Right atrium auricular region (tissue), 2 donors: ENCODE results near the gene TRMT1. TPM values are rescaled to one million over a fixed set of nuclear protein-coding genes. Genes with fewer than 3 reads are reported as not detected.

Source experiments
- DNase-seq: peaks from one replicate; pipeline ENCODE4 v3.0.0-alpha.2; 2019; ENCODE audit warnings: low spot score
- H3K27ac ChIP-seq, 2 donors: fragments of 200-600 bp; sonication (generic); 1 replicate in 1 of 2; 2 replicates in 1 of 2; pipeline ENCODE4 v1.5.1; 2016 to 2019
- H3K27me3 ChIP-seq, 2 donors: fragments of 200-600 bp; sonication (generic); one replicate each; pipeline versions ENCODE4 v1.5.1 to v1.6.0; 2017 to 2019
- H3K36me3 ChIP-seq: fragments of 200-600 bp; sonication (generic); one replicate; pipeline ENCODE4 v1.5.1; 2016
- H3K4me1 ChIP-seq, 2 donors: fragments of 200-600 bp; sonication (generic); one replicate each; pipeline versions ENCODE4 v1.5.1 to v1.6.0; 2017 to 2019
- H3K4me3 ChIP-seq, 2 donors: fragments of 200-600 bp; sonication (generic); 1 replicate in 1 of 2; 2 replicates in 1 of 2; pipeline ENCODE4 v1.5.1; 2017 to 2019; ENCODE audit warnings: mild to moderate bottlenecking in 1 of 2, moderate library complexity in 1 of 2
- H3K9me3 ChIP-seq, 2 donors: fragments of 200-600 bp; sonication (generic); one replicate each; pipeline ENCODE4 v1.5.1; 2019
- CTCF ChIP-seq, 2 donors: fragments of 200-600 bp; sonication (generic); IDR thresholded peaks; one replicate each; pipeline ENCODE4 v1.5.1; 2019; ENCODE audit warnings: antibody characterized with exemption in 2 of 2
- total RNA-seq, 2 donors: library from RNA; depleted of rRNA; stranded (reverse); fragments of >200 nt; gene quantifications; one replicate each; pipeline ENCODE4 v1.1.0, GENCODE V29; 2016

Gene TRMT1
- total RNA-seq, 2 donors from 2014 or later, result 13.6 to 15.0 TPM

DNA sequence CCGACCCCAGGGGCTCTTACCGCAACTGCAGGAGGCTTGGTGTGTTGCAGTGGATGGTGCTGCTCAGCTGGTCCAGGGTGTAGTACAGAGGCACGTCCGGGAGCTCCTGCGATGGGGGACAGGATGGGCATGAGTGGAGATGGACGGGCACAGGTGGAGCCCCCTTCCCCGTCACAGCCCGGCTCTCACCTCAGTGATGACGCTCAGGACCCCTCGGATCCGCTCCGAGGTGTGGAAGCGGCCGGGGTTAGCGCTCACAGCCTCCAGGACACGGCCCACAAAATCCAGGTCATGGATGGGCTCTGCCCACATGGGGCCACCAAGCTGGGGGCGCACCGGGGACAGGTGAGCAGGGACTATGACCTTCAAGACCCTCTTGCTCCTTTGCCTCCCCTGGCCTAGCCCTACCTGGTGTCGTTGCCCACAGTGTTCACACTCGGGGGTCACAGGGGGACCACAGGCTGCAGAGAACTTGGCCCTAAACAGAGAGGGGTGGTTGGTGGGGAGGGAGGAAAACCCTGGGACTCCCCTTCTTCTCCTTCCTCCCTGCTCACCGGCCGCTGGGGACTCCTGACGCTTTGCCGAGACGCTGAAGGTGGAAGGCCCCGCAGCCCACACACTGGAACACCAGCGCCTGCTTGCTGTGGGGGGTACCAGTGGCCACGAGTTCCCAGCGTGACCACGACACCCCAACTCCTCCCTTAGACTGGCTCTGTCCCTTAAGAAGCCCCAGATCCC, 7.0 kb downstream of the TRMT1 start:
- Histone ChIP-seq H3K4me3 (no peak overlapping the region), H3K36me3 (peaks cover 20% of the 10 kb centered on the region), H3K27me3 (no peaks in the 10 kb centered on the region), H3K27ac (no peak overlapping the region), H3K4me1 (peaks cover 0 to 7% of the 10 kb centered on the region in 2 donors), H3K9me3 (no peaks in the 10 kb centered on the region)
- no peak for DNase-seq
- no peak for TF ChIP-seq CTCF (IDR thresholded peaks at IDR 0.05)

GRCh38 chr19:13104848-13105711, 11.5 kb downstream of the TRMT1 start:
- no peak for DNase-seq
- H3K4me1 ChIP-seq, result peaks cover 0 to 50% of the 10 kb centered on the region in 2 donors
- H3K36me3 ChIP-seq, result peaks cover 10% of the 10 kb centered on the region
- H3K27ac ChIP-seq, result peak overlapping the region; percentile 12 to 84
- H3K27me3 ChIP-seq, result no peaks in the 10 kb centered on the region
- no peaks in the 10 kb centered on the region for H3K9me3 ChIP-seq
- peak in 1 of 2 donors; percentile 7 for TF ChIP-seq CTCF (IDR thresholded peaks at IDR 0.05)
- H3K4me3 ChIP-seq, result peak overlapping the region in 1 of 2 donors; percentile 13

DNA sequence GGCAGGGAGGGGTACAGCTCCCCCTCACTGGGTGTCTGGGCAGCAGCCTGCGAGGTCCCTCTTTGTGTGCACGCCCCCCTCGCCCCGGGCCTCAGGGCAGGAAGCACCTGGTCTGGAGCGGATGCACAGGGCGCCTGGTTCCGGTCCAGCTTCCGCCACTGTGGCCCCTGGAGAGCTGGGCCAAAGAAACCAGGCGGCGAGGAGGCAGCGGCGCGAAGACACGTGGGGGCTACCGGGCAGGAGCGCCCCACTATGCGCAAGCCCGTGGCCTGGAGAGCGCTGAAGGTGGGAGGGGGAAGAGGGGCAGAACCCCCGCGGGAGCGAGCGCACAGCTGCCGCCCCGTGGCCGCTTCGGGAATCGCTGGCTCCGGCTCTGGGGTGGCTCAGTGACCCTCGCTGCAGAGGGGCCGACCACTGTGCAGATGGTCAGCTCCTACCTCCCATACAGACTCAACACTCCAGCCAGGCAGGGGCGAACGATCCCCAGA, 12.1 kb downstream of the TRMT1 start:
- Histone ChIP-seq H3K4me3 (peak overlapping the region in 1 of 2 donors; percentile 13), H3K9me3 (no peaks in the 10 kb centered on the region), H3K27ac (peak overlapping the region; percentile 12 to 84), H3K4me1 (peaks cover 0 to 56% of the 10 kb centered on the region in 2 donors), H3K27me3 (no peaks in the 10 kb centered on the region), H3K36me3 (peaks cover 4% of the 10 kb centered on the region)
- TF ChIP-seq CTCF (IDR thresholded peaks at IDR 0.05), result peak; percentile 49 to 82
- DNase-seq, result peak; percentile 68

DNA sequence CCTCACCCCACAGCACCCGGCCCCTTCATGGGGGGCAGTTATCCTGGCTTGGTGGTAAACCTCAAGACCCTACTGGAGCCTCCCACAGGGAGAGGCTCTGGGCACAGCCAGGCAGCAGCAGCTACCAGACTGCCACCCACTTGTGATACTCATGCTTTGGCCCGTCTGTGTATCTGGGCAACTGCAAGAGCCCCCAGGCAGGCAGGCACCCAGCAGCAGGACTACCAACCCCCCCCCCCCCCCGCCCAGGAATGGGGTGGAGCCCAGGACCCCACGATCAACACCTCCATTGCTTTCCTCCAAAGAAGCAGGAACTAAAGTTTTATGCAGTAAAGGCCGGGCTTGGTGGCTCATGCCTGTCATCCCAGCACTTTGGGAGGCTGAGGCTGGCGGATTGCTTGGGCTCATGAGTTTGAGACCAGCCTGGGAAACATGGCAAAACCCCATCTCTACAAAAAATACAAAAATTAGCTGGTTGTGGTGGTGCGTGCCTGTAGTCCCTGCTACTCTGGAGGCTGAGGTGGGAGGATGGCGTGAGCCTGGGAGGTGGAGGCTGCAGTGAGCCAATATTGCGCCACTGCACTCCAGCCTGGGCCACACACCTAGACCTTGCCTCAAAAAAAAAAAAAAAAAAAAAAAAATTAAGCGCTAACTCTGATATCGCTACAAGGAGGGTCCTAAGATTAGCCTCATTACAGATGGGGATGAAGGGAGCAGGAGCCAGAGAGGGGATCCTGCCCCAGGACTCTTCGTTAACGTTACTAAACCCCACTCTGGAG, 12.8 kb downstream of the TRMT1 start:
- DNase-seq, result no peak
- Histone ChIP-seq H3K27me3 (no peaks in the 10 kb centered on the region), H3K9me3 (no peaks in the 10 kb centered on the region), H3K4me1 (peaks cover 0 to 60% of the 10 kb centered on the region in 2 donors), H3K4me3 (peak overlapping the region in 1 of 2 donors; percentile 13), H3K27ac (peak overlapping the region; percentile 84 to 88), H3K36me3 (no peaks in the 10 kb centered on the region)
- no peak for TF ChIP-seq CTCF (IDR thresholded peaks at IDR 0.05)
